Osteoblast (primary cell): Measurements from ENCODE around the gene TIGD6. TPM values are rescaled to one million over a fixed set of nuclear protein-coding genes. Genes with fewer than 3 reads are reported as not detected.
A peak's percentile ranks its signal among the peaks of the same experiment; 100 is the strongest.

Experiments used
- DNase-seq: peaks from one replicate; pipeline ENCODE4 v3.0.0; 2011; ENCODE audit warnings: low spot score, mixed read lengths; ENCODE audit not compliant: insufficient read length; ENCODE audit errors: missing footprints
- H2AFZ ChIP-seq: 2 replicates; pipeline ENCODE4 v1.6.0; 2011; ENCODE audit warnings: mild to moderate bottlenecking, low read length
- H3K27ac ChIP-seq: 2 replicates; pipeline ENCODE4 v1.5.1; 2011; ENCODE audit warnings: mild to moderate bottlenecking, low read depth, low read length, moderate library complexity
- H3K27me3 ChIP-seq: 2 replicates; pipeline ENCODE4 v1.6.0; 2012; ENCODE audit warnings: mild to moderate bottlenecking, control low read depth, inconsistent platforms, low read length, moderate library complexity; ENCODE audit not compliant: insufficient read depth
- H3K36me3 ChIP-seq: 2 replicates; pipeline ENCODE4 v1.5.1; 2011; ENCODE audit warnings: mild to moderate bottlenecking, low read length, control low read depth, moderate library complexity; ENCODE audit not compliant: insufficient read depth
- H3K4me1 ChIP-seq: 2 replicates; pipeline ENCODE4 v1.5.1; 2011; ENCODE audit warnings: mild to moderate bottlenecking, low read length, control low read depth, moderate library complexity; ENCODE audit not compliant: insufficient read depth
- H3K4me2 ChIP-seq: 2 replicates; pipeline ENCODE4 v1.6.0; 2011; ENCODE audit warnings: mild to moderate bottlenecking, low read length; ENCODE audit not compliant: insufficient read depth
- H3K4me3 ChIP-seq: fragments of 200-600 bp; sonication (generic); 3 replicates; pipeline ENCODE4 v1.5.1; 2012; ENCODE audit warnings: mild to moderate bottlenecking, low read length, inconsistent platforms; ENCODE audit not compliant: insufficient read depth
- H3K79me2 ChIP-seq: 2 replicates; pipeline ENCODE4 v1.6.0; 2012; ENCODE audit warnings: mild to moderate bottlenecking, low read length, control low read depth, inconsistent platforms; ENCODE audit not compliant: insufficient read depth
- H3K9me3 ChIP-seq: 2 replicates; pipeline ENCODE4 v1.5.1; 2011; ENCODE audit warnings: low read depth, low read length, control low read depth
- H4K20me1 ChIP-seq: 2 replicates; pipeline ENCODE4 v1.6.0; 2012; ENCODE audit warnings: mild to moderate bottlenecking, low read length, control low read depth; ENCODE audit not compliant: insufficient read depth
- CTCF ChIP-seq: IDR thresholded peaks from 2 replicates; pipeline ENCODE4 v1.5.1; 2011; ENCODE audit warnings: mild to moderate bottlenecking, low read depth, low read length, moderate library complexity; ENCODE audit errors: extremely low read depth
- total RNA-seq: library from RNA; depleted of rRNA; stranded (reverse); fragments of >200 nt; gene quantifications from 2 replicates; pipeline ENCODE4 v1.2.3, GENCODE V29; 2012

TIGD6 gene
- 9.1 and 9.8 TPM in 2 replicates for total RNA-seq

DNA sequence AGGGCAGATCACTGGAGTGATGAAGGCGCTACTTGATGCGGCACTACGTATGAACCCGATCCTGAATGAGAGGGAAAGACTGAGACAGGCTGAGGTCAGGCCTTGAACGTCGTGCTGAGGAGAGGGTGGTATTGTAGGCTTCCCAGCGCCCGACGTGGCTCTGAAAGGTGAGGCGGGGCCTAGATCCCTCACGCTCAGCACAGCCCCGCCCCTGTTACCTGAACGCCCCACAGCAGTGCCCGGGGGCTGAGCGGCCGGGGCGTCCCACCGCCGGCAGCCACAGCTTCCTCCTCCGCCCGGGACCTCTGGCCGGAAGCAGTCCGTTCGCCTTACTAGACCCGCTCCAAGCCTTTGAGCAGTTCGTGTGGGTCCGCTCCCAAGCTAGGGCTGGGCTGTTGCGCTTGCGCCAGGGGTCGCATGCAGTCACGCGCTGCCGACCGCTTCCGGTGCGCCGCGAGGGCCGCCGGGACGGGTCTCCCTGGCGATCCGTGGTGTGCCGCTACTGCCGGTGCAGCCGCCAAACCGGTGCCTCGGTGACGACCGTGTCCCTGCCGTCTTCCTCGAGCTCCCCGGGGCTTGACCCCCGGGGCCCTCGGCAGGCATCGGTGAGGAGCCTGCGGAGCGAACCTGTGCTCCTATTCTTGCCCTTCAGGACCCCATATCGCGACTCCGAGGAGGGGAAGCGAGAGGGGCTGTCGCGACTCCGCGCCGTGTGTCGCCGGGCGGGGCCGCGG lies at the start of gene TIGD6, which contains the start of gene HMGXB3:
Gene TIGD6, minus strand, starts transcription at position 399 of the 734 bp plus-strand sequence. CDS start 4,306 bp downstream, outside the sequence.
Gene HMGXB3, plus strand, starts transcription at position 484 of the 734 bp plus-strand sequence. CDS start 4,114 bp downstream, outside the sequence.
- Histone ChIP-seq H3K4me3 (peak within 1 kb of the TSS; percentile 89), H3K4me1 (peaks cover 28% of the 10 kb centered on the region), H3K79me2 (peaks cover 72% of the 10 kb centered on the region), H3K27me3 (no peaks in the 10 kb centered on the region), H3K36me3 (peaks cover 20% of the 10 kb centered on the region), H2AFZ (peak within 1 kb of the TSS; percentile 87), H3K4me2 (peak within 1 kb of the TSS; percentile 99), H3K9me3 (no peaks in the 10 kb centered on the region), H4K20me1 (peaks cover 16% of the 10 kb centered on the region), H3K27ac (peak within 1 kb of the TSS; percentile 91)
- no peak for TF ChIP-seq CTCF
- peak; percentile 97 for DNase-seq

DNA sequence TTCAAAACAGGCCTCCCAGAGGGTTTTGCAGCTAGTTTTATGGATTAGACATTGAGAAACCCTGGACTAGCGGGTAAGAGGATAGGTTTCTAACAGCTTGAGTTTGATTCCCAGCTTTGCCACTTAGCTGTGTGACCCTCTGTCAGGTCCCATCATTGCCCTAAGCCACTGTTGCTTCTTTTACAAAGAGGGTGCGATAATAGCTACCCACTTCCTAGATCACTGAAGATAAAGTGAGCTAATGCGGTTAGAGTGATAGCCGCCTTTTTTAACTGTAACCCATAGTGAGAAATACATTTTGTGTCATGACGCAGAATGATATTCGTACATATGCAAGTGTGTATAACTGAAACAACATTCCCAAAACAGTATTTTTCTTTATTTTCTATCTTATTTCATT lies 45.6 kb upstream of the TIGD6 start:
- DNase-seq: no peak
- no peaks in the 10 kb centered on the region for H3K9me3 ChIP-seq
- H3K27me3 ChIP-seq: no peaks in the 10 kb centered on the region
- peaks cover 89% of the 10 kb centered on the region for H3K36me3 ChIP-seq
- peaks cover 40% of the 10 kb centered on the region for H3K4me1 ChIP-seq
- H3K79me2 ChIP-seq: peaks cover 40% of the 10 kb centered on the region
- no peak overlapping the region for H2AFZ ChIP-seq
- TF ChIP-seq CTCF: no peak
- no peaks in the 10 kb centered on the region for H4K20me1 ChIP-seq
- H3K4me3 ChIP-seq: no peak overlapping the region
- no peak overlapping the region for H3K27ac ChIP-seq
- H3K4me2 ChIP-seq: no peak overlapping the region

DNA sequence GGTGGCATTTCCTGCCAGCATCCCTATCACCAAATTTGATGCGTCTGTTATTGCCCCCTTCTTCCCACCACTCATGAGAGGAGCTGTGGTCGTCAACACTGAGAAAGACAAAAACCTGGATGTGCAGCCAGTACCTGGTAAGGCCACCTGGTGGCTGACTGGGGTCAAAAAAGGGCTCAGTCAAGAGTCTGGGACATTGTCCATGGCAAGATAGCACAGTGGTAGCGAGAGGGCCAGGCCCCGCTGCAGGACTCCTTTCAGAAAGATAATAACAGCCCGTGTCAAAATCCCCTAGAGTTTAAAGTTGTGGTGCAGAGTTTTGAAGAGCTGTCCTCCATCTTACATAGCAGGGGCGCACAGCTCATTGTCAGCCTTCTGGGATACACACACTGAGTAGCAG lies 45.1 kb upstream of the TIGD6 start:
- H3K27me3 ChIP-seq: no peaks in the 10 kb centered on the region
- no peaks in the 10 kb centered on the region for H4K20me1 ChIP-seq
- H3K4me2 ChIP-seq: no peak overlapping the region
- no peak overlapping the region for H2AFZ ChIP-seq
- DNase-seq: no peak
- peaks cover 40% of the 10 kb centered on the region for H3K4me1 ChIP-seq
- peaks cover 43% of the 10 kb centered on the region for H3K79me2 ChIP-seq
- TF ChIP-seq CTCF: no peak
- no peaks in the 10 kb centered on the region for H3K9me3 ChIP-seq
- H3K36me3 ChIP-seq: peaks cover 89% of the 10 kb centered on the region
- peak overlapping the region; percentile 71 for H3K27ac ChIP-seq
- H3K4me3 ChIP-seq: no peak overlapping the region

DNA sequence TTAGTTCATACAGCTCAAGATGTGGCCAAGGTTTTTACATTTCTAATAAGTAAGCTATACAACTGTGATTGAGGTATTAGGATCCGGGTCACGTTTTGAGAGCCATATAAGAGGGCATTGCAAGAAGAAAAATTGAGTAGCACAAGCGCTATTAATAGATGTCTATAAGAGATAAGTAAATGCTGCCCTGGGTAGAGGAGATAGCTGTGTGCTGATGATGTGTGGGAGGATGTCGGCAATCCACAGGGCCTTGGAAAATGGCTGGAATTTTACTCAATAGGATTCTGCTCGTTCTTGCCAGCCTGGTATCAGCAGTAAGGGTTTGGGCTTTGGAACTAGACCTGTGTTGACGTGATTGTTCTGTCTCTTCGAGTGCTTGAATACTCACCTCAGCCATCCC lies 44.3 kb upstream of the TIGD6 start:
- Histone ChIP-seq H2AFZ (no peak overlapping the region), H3K27ac (peak overlapping the region; percentile 71)
- no peak for TF ChIP-seq CTCF

More for the DNA sequence above, 44.3 kb upstream of the TIGD6 start:
- H3K36me3 ChIP-seq: peaks cover 89% of the 10 kb centered on the region
- DNase-seq: peak; percentile 44
- peak overlapping the region; percentile 42 for H3K4me2 ChIP-seq
- H4K20me1 ChIP-seq: no peaks in the 10 kb centered on the region
- H3K4me3 ChIP-seq: no peak overlapping the region
- H3K9me3 ChIP-seq: no peaks in the 10 kb centered on the region
- H3K79me2 ChIP-seq: peaks cover 50% of the 10 kb centered on the region
- no peaks in the 10 kb centered on the region for H3K27me3 ChIP-seq
- peaks cover 32% of the 10 kb centered on the region for H3K4me1 ChIP-seq
